ENCODE results near the gene MAP1B.

The MAP1B gene

GRCh38 chr5:72125941-72126620, 18.8 kb downstream of the MAP1B start:
- Histone ChIP-seq H3K27ac (peak overlapping the region in 1 of 21 experiments; percentile 17), H3K4me3 (no peak overlapping the region)

- Histone ChIP-seq H3K4me3 (no peak overlapping the region), H3K27ac (no peak overlapping the region)
These were observed 19.5 kb downstream of the MAP1B start for GRCh38 chr5:72126796-72127195.

GRCh38 chr5:72129725-72130124, 22.4 kb downstream of the MAP1B start:
- H3K27ac ChIP-seq = no peak overlapping the region

GRCh38 chr5:72130351-72130761, 23.1 kb downstream of the MAP1B start:
- Histone ChIP-seq H3K27ac (no peak overlapping the region), H3K4me3 (no peak overlapping the region)

More at GRCh38 chr5:72129725-72130124, 22.4 kb downstream of the MAP1B start:
- H3K4me3 ChIP-seq = no peak overlapping the region

- peak overlapping the region in 4 of 21 experiments; percentile 8 to 40 (median 27) for H3K27ac ChIP-seq
These were observed 26.1 kb downstream of the MAP1B start for GRCh38 chr5:72133212-72133990.

GRCh38 chr5:72134226-72134899, 27.1 kb downstream of the MAP1B start:
- no peak overlapping the region for H3K4me3 ChIP-seq

More at GRCh38 chr5:72133212-72133990, 26.1 kb downstream of the MAP1B start:
- H3K4me3 ChIP-seq = no peak overlapping the region

GRCh38 chr5:72137826-72138409, 30.6 kb downstream of the MAP1B start:
- no peak overlapping the region for H3K27ac ChIP-seq

More at GRCh38 chr5:72134226-72134899, 27.1 kb downstream of the MAP1B start:
- H3K27ac ChIP-seq = peak overlapping the region in 4 of 21 experiments; percentile 8 to 40 (median 19)

GRCh38 chr5:72138943-72139521, 31.8 kb downstream of the MAP1B start:
- H3K27ac ChIP-seq = peak overlapping the region in 1 of 21 experiments; percentile 5
- H3K4me3 ChIP-seq = no peak overlapping the region

More at GRCh38 chr5:72137826-72138409, 30.6 kb downstream of the MAP1B start:
- no peak overlapping the region for H3K4me3 ChIP-seq

- Histone ChIP-seq H3K27ac (peak overlapping the region in 3 of 21 experiments; percentile 12 to 41 (median 26)), H3K4me3 (no peak overlapping the region)
These were observed 33.4 kb downstream of the MAP1B start for GRCh38 chr5:72140711-72141110.

GRCh38 chr5:72141440-72142355, 34.4 kb downstream of the MAP1B start:
- Histone ChIP-seq H3K27ac (peak overlapping the region in 10 of 21 experiments; percentile 0 to 69 (median 28)), H3K4me3 (no peak overlapping the region)

- no peak overlapping the region for H3K4me3 ChIP-seq
These were observed 37.5 kb downstream of the MAP1B start for GRCh38 chr5:72144762-72145161.

GRCh38 chr5:72145348-72145747, 38.1 kb downstream of the MAP1B start:
- H3K27ac ChIP-seq = peak overlapping the region in 1 of 21 experiments; percentile 46

More at GRCh38 chr5:72144762-72145161, 37.5 kb downstream of the MAP1B start:
- H3K27ac ChIP-seq = peak overlapping the region in 1 of 21 experiments; percentile 46

GRCh38 chr5:72146056-72146455, 38.8 kb downstream of the MAP1B start:
- H3K4me3 ChIP-seq = no peak overlapping the region
- no peak overlapping the region for H3K27ac ChIP-seq

More at GRCh38 chr5:72145348-72145747, 38.1 kb downstream of the MAP1B start:
- H3K4me3 ChIP-seq = no peak overlapping the region

- H3K4me3 ChIP-seq = no peak overlapping the region
- H3K27ac ChIP-seq = no peak overlapping the region
These were observed 40.3 kb downstream of the MAP1B start for GRCh38 chr5:72147569-72147968.

GRCh38 chr5:72149742-72150141, 42.5 kb downstream of the MAP1B start:
- H3K4me3 ChIP-seq = no peak overlapping the region
- no peak overlapping the region for H3K27ac ChIP-seq

- no peak overlapping the region for H3K4me3 ChIP-seq
- peak overlapping the region in 1 of 21 experiments; percentile 24 for H3K27ac ChIP-seq
These were observed 43.9 kb downstream of the MAP1B start for GRCh38 chr5:72151169-72151568.

GRCh38 chr5:72151646-72152045, 44.4 kb downstream of the MAP1B start:
- Histone ChIP-seq H3K4me3 (no peak overlapping the region), H3K27ac (peak overlapping the region in 2 of 21 experiments; percentile 18 to 27)

GRCh38 chr5:72152545-72152944, 45.3 kb downstream of the MAP1B start:
- H3K4me3 ChIP-seq = no peak overlapping the region
- peak overlapping the region in 3 of 21 experiments; percentile 10 to 27 (median 18) for H3K27ac ChIP-seq
